T-cell (primary cell): ENCODE results near the gene CACNA1F. TPM values are rescaled to one million over a fixed set of nuclear protein-coding genes. Genes with fewer than 3 reads are reported as not detected.

Source experiments
- ATAC-seq, 4 experiments: fragments of 200-7000 bp in 3 of 4; fragments of 150-1000 bp in 1 of 4; cut with Tn5 transposase; replicated peaks in 1 of 4; 1 replicate in 3 of 4; 2 replicates in 1 of 4; pipeline ENCODE4 v1.10.0; 2021; ENCODE audit warnings: moderate library complexity in 3 of 4, mild to moderate bottlenecking in 2 of 4, moderate number of reproducible peaks in 1 of 4
- CTCF ChIA-PET, 2 donors: fragments of 300-600 bp; sonication (Branson Sonifier 250); formaldehyde crosslinking; loops; one replicate each; lab custom pipeline; 2022; ENCODE audit warnings: antibody characterized with exemption in 2 of 2; lab: Charles Lee
- POLR2A ChIA-PET, 2 donors: fragments of 300-600 bp; sonication (Branson Sonifier 250); formaldehyde crosslinking; loops; one replicate each; lab custom pipeline; 2022; ENCODE audit warnings: antibody characterized with exemption in 2 of 2; lab: Charles Lee
- DNase-seq, 35 experiments: peaks; one replicate each; pipeline versions ENCODE4 v3.0.0 to v3.0.0-alpha.2; 2013 to 2023
- H3K27ac ChIP-seq: one replicate; pipeline ENCODE4 v1.5.1; 2013; ENCODE audit warnings: low read length
- H3K27me3 ChIP-seq, 2 experiments: replicated peaks in 1 of 2; 1 replicate in 1 of 2; 2 replicates in 1 of 2; pipeline versions ENCODE4 v1.6.1 to v1.7.0; 2013; ENCODE audit warnings: low read length in 1 of 2, mixed read lengths in 1 of 2; ENCODE audit not compliant: control insufficient read depth in 2 of 2, insufficient read depth in 2 of 2; ENCODE audit errors: extremely low read depth in 1 of 2
- H3K36me3 ChIP-seq, 2 donors: 1 replicate in 1 of 2; 2 replicates in 1 of 2; pipeline versions ENCODE4 v1.6.1 to v1.7.0; 2013; ENCODE audit warnings: low read length in 1 of 2; ENCODE audit not compliant: control insufficient read depth in 2 of 2, insufficient read depth in 1 of 2; ENCODE audit errors: extremely low read depth in 1 of 2
- H3K4me1 ChIP-seq, 2 experiments: 1 replicate in 1 of 2; 2 replicates in 1 of 2; pipeline versions ENCODE4 v1.6.1 to v1.7.0; 2013; ENCODE audit warnings: low read length in 2 of 2, mixed read lengths in 1 of 2; ENCODE audit not compliant: insufficient read depth in 2 of 2, control insufficient read depth in 1 of 2; ENCODE audit errors: extremely low read depth in 1 of 2
- H3K4me3 ChIP-seq, 2 donors: 1 replicate in 1 of 2; 2 replicates in 1 of 2; pipeline versions ENCODE4 v1.5.1 to v1.7.0; 2013; ENCODE audit warnings: mild to moderate bottlenecking in 2 of 2, low read length in 1 of 2, moderate library complexity in 1 of 2; ENCODE audit not compliant: control insufficient read depth in 1 of 2; ENCODE audit errors: extremely low read depth in 1 of 2
- H3K9me3 ChIP-seq: 2 replicates; pipeline ENCODE4 v1.7.0; 2013
- H3K27ac Mint-ChIP-seq, 2 donors: one replicate each; pipeline ENCODE4 v1.8.0; 2020 to 2021; ENCODE audit warnings: mild to moderate bottlenecking in 2 of 2, mixed read lengths in 2 of 2
- H3K27me3 Mint-ChIP-seq, 2 donors: one replicate each; pipeline ENCODE4 v1.8.0; 2021 to 2022; ENCODE audit warnings: mixed read lengths in 2 of 2
- H3K36me3 Mint-ChIP-seq: one replicate; pipeline ENCODE4 v1.8.0; 2021; ENCODE audit warnings: mixed read lengths
- H3K4me1 Mint-ChIP-seq, 3 donors: one replicate each; pipeline ENCODE4 v1.8.0; 2020 to 2022; ENCODE audit warnings: mixed read lengths in 3 of 3, mild to moderate bottlenecking in 1 of 3
- H3K4me3 Mint-ChIP-seq, 3 donors: one replicate each; pipeline ENCODE4 v1.8.0; 2020 to 2022; ENCODE audit warnings: mild to moderate bottlenecking in 3 of 3, mixed read lengths in 3 of 3, moderate library complexity in 3 of 3
- H3K9me3 Mint-ChIP-seq, 3 donors: one replicate each; pipeline ENCODE4 v1.8.0; 2020 to 2022; ENCODE audit warnings: mixed read lengths in 3 of 3
- WGBS: methylation state at CpG from one replicate; pipeline ENCODE4 v1.1.5; 2013; ENCODE audit warnings: missing lambda C conversion rate; ENCODE audit not compliant: insufficient coverage; 5-methylcytosine and 5-hydroxymethylcytosine counted together
- total RNA-seq, 35 experiments: library from RNA in 6 of 35; stranded (reverse) in 6 of 35; fragments of 120-200 nt in 1 of 35; gene quantifications; one replicate each; pipeline versions ENCODE4 v1.2.1 to v1.2.4 and lab custom pipeline; 2013 to 2026

CACNA1F gene
- total RNA-seq, 5 donors from 2014 or later (not counting 1 experiment from before 2014, with no cell fraction given), result 1.4 to 1.9 (median 1.6) TPM

DNA sequence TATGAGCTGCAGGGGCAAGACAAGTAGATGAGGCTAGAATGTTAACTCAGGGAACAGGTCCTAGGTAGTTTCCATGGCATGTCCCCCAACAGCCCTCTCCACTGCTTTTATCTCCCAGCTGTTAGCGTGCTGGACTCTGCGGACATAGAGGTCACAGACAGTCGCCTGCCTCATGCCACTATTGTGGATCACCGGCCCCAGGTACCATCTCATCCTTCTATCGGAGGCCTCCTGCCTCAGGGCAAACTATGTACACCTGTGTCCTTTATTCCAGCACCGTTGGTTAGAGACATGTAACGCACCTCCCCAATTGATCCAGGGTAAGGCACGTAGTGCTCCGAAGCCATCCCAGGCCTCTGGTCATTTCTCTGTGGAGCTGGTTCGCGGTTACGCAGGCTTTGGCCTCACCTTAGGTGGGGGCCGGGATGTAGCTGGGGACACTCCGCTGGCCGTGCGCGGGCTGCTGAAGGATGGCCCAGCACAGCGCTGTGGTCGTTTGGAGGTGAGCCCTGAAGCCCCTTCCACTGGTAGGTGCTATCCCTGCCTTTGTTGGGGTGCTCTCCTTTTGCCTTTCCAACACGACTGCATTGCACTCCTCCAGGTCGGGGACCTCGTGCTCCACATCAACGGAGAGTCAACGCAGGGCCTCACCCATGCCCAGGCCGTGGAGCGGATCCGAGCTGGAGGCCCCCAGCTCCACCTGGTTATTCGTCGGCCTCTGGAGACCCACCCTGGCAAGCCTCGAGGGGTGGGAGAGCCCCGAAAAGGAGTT is 68.4 kb downstream of the CACNA1F start:
- ATAC-seq (no peak), DNase-seq (no peak)
- no peaks in the 10 kb centered on the region for H3K36me3 Mint-ChIP-seq
- H3K4me1 Mint-ChIP-seq, result peaks cover 29 to 35% (median 34%) of the 10 kb centered on the region in 3 donors
- Histone ChIP-seq H3K36me3 (no peaks in the 10 kb centered on the region), H3K4me1 (peaks cover 7 to 49% of the 10 kb centered on the region in 2 experiments), H3K27me3 (no peaks in the 10 kb centered on the region), H3K27ac (no peak overlapping the region), H3K4me3 (no peak overlapping the region), H3K9me3 (no peaks in the 10 kb centered on the region)
- ChIA-PET CTCF (interaction anchor here in 1 of 2 donors (0.6 kb wide), 1 partner anchor 21 kb away, joined by 4 read pairs; the partner anchor contains the start of gene PRICKLE3), POLR2A (no interaction called here)
- WGBS, result 96% methylated on average over 15 of the region's 31 CpGs
- no peaks in the 10 kb centered on the region for H3K9me3 Mint-ChIP-seq
- peak overlapping the region; percentile 71 to 80 (median 72) for H3K4me3 Mint-ChIP-seq
- H3K27me3 Mint-ChIP-seq, result no peaks in the 10 kb centered on the region
- H3K27ac Mint-ChIP-seq, result peak overlapping the region; percentile 83 to 92

- peak; percentile 66 to 75 (median 68) for ATAC-seq
- DNase-seq, result peak; percentile 63 to 91 (median 75)
- Mint-ChIP-seq H3K4me1 (peaks cover 29 to 30% (median 30%) of the 10 kb centered on the region in 3 donors), H3K27me3 (no peaks in the 10 kb centered on the region), H3K4me3 (peak overlapping the region; percentile 71 to 80 (median 72)), H3K27ac (peak overlapping the region; percentile 83 to 92), H3K36me3 (no peaks in the 10 kb centered on the region), H3K9me3 (no peaks in the 10 kb centered on the region)
- no peaks in the 10 kb centered on the region for H3K27me3 ChIP-seq
- no peaks in the 10 kb centered on the region for H3K9me3 ChIP-seq
- no peaks in the 10 kb centered on the region for H3K36me3 ChIP-seq
- POLR2A ChIA-PET, result no interaction called here
- CTCF ChIA-PET, result interaction anchor here in 1 of 2 donors (0.6 to 1.1 kb wide), 2 partner anchors 26 to 27 kb away, joined by 3 to 5 read pairs; no protein-coding TSS in a partner anchor
- peak overlapping the region; percentile 83 for H3K27ac ChIP-seq
- WGBS, result 1% methylated on average over 53 of the region's 69 CpGs
- H3K4me1 ChIP-seq, result peaks cover 7 to 49% of the 10 kb centered on the region in 2 experiments
- peak overlapping the region; percentile 29 to 44 for H3K4me3 ChIP-seq
These were observed 69.4 kb downstream of the CACNA1F start for GRCh38 chrX:49163555-49164419.

DNA sequence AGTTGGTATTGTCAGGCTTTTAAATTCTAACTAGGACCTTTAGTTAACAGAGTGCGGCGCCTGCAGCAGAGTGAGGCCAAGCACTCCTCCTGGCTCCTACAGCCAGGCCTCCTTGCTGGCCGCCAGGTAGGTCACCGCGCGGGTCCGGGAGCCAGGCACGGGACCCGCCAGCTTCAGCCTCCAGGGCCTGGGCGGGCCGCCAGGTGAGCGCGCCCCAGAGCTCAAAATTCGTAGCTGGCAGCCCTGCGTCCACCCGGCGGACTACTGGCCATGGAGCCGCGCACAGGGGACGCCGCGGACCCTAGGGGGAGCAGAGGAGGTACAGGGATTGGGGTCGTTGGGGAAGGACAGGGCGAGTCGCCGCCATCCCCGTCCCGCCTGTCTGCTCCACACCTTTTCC is 70.5 kb downstream of the CACNA1F start, which contains the start of gene MAGIX:
TSS of gene MAGIX (plus strand) at position 139 of the 400 bp plus-strand sequence. CDS start at position 271, 132 bp downstream.
- Mint-ChIP-seq H3K36me3 (no peaks in the 10 kb centered on the region), H3K9me3 (no peaks in the 10 kb centered on the region), H3K27me3 (no peaks in the 10 kb centered on the region), H3K4me1 (peaks cover 25 to 26% (median 26%) of the 10 kb centered on the region in 3 donors), H3K4me3 (peak within 1 kb of the TSS; percentile 63 to 72 (median 64)), H3K27ac (peak within 1 kb of the TSS; percentile 31 to 39)
- Histone ChIP-seq H3K36me3 (no peaks in the 10 kb centered on the region), H3K9me3 (no peaks in the 10 kb centered on the region), H3K4me3 (peak within 1 kb of the TSS; percentile 29 to 42), H3K4me1 (peaks cover 6 to 40% of the 10 kb centered on the region in 2 experiments), H3K27ac (no peak within 1 kb of the TSS), H3K27me3 (no peaks in the 10 kb centered on the region)
- DNase-seq (no peak), ATAC-seq (no peak)
- WGBS, result 93% methylated on average over 2 of the region's 28 CpGs
- CTCF ChIA-PET, result no interaction called here
- POLR2A ChIA-PET, result no interaction called here

GRCh38 chrX:49161632-49162031 is 71.5 kb downstream of the CACNA1F start:
- no peaks in the 10 kb centered on the region for H3K27me3 ChIP-seq
- ATAC-seq (no peak), DNase-seq (no peak)
- no peak overlapping the region for H3K27ac ChIP-seq
- Mint-ChIP-seq H3K9me3 (no peaks in the 10 kb centered on the region), H3K4me3 (no peak overlapping the region), H3K27ac (peak overlapping the region in 1 of 2 donors; percentile 31), H3K27me3 (no peaks in the 10 kb centered on the region), H3K36me3 (no peaks in the 10 kb centered on the region), H3K4me1 (peaks cover 15 to 21% (median 18%) of the 10 kb centered on the region in 3 donors)
- WGBS, result no CpG with 5 or more reads among the region's 5 CpGs
- peaks cover 0 to 31% of the 10 kb centered on the region in 2 experiments for H3K4me1 ChIP-seq
- ChIA-PET CTCF (interaction anchor here in 1 of 2 donors (0.7 kb wide), 1 partner anchor 462 kb away, joined by 4 read pairs; no protein-coding TSS in a partner anchor), POLR2A (no interaction called here)
- no peak overlapping the region for H3K4me3 ChIP-seq
- H3K36me3 ChIP-seq, result no peaks in the 10 kb centered on the region
- H3K9me3 ChIP-seq, result no peaks in the 10 kb centered on the region

DNA sequence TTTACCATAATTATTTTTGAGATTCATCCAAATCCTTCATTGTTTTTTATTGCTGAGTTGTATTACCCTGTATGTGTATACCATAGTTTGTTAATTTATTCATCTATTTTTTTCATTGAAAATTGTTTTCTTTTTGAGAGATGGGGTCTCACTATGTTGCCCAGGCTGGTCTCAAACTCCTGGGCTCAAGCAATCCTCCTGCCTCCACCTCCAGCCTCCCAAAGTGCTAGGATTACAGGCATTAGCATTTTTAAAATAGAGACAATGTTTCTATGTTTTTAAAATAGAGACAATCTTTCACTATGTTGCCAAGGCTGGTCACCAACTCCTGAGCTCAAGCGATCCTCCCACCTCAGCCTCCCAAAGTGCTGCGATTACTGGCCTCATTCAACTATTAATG is 72.2 kb downstream of the CACNA1F start:
- Mint-ChIP-seq H3K4me3 (no peak overlapping the region), H3K27ac (no peak overlapping the region), H3K4me1 (peaks cover 15 to 23% (median 17%) of the 10 kb centered on the region in 3 donors), H3K27me3 (no peaks in the 10 kb centered on the region), H3K9me3 (no peaks in the 10 kb centered on the region), H3K36me3 (no peaks in the 10 kb centered on the region)
- Histone ChIP-seq H3K4me3 (no peak overlapping the region), H3K36me3 (no peaks in the 10 kb centered on the region), H3K9me3 (no peaks in the 10 kb centered on the region), H3K27me3 (no peaks in the 10 kb centered on the region), H3K27ac (no peak overlapping the region), H3K4me1 (peaks cover 0 to 28% of the 10 kb centered on the region in 2 experiments)
- DNase-seq (no peak), ATAC-seq (no peak)
- ChIA-PET CTCF (no interaction called here), POLR2A (no interaction called here)
- no CpG with 5 or more reads among the region's 2 CpGs for WGBS

DNA sequence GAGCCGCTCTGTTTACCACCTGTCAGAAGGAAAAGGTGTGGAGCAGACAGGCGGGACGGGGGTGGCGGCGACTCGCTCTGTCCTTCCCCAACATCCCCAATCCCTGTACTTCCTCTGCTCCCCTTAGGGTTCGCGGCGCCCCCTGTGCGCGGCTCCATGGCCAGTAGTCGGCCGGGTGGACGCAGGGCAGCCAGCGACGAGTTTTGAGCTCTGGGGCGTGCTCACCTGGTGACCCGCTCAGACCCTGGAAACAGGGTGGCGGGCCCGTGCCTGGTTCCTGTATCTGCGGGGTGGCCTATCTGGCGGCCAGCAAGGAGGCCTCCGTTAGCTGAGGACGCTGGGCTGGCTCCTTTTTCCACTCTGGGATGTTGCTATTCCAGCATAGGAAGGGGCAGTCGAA is 75.9 kb downstream of the CACNA1F start:
- ATAC-seq (no peak), DNase-seq (no peak)
- H3K4me1 Mint-ChIP-seq, result peaks cover 15 to 24% (median 16%) of the 10 kb centered on the region in 3 donors
- Histone ChIP-seq H3K9me3 (no peaks in the 10 kb centered on the region), H3K4me3 (no peak overlapping the region), H3K27me3 (no peaks in the 10 kb centered on the region), H3K36me3 (no peaks in the 10 kb centered on the region), H3K27ac (no peak overlapping the region), H3K4me1 (peaks cover 0 to 18% of the 10 kb centered on the region in 2 experiments)
- POLR2A ChIA-PET, result interaction anchor here in 1 of 2 donors (0.6 kb wide), 1 partner anchor 15 kb away, joined by 3 read pairs; no protein-coding TSS in a partner anchor
- WGBS, result 100% methylated on average over 6 of the region's 25 CpGs
- H3K9me3 Mint-ChIP-seq, result no peaks in the 10 kb centered on the region
- H3K27ac Mint-ChIP-seq, result no peak overlapping the region
- no peaks in the 10 kb centered on the region for H3K27me3 Mint-ChIP-seq
- H3K4me3 Mint-ChIP-seq, result no peak overlapping the region
- no peaks in the 10 kb centered on the region for H3K36me3 Mint-ChIP-seq
- CTCF ChIA-PET, result interaction anchor here (0.6 to 0.7 kb wide), 3 partner anchors 19 to 73 kb away, joined by 3 to 8 read pairs (median 3); no protein-coding TSS in a partner anchor
